RPMI7951 (cell line): ENCODE measurements around the gene AMPD2. TPM values are rescaled to one million over a fixed set of nuclear protein-coding genes. Genes with fewer than 3 reads are reported as not detected.
"Not testable (repeated sequence)": the region's sequence is repeated elsewhere in the genome, so short reads cannot be mapped to it uniquely, and the experiment has no call there.

ENCODE experiments used
- DNase-seq: peaks from one replicate; pipeline ENCODE4 v3.0.0-alpha.2; 2012; ENCODE audit warnings: low read depth
- total RNA-seq: library from RNA; depleted of rRNA; stranded (reverse); fragments of >200 nt; shearing (Covaris generic); gene quantifications from 2 replicates; pipeline ENCODE4 v1.2.3, GENCODE V29; 2014

Gene AMPD2
- total RNA-seq, 1 experiment from 2014 or later = 48.5 TPM

- no peak for DNase-seq
These were observed 32.8 kb downstream of the AMPD2 start for GRCh38 chr1:109652402-109652801.

- DNase-seq = no peak
These were observed 33.7 kb downstream of the AMPD2 start for GRCh38 chr1:109653306-109653705.

GRCh38 chr1:109654519-109654918 lies 34.9 kb downstream of the AMPD2 start:
- DNase-seq = no peak

GRCh38 chr1:109655615-109656519 lies 36.2 kb downstream of the AMPD2 start, which contains the start of gene GSTM4:
Gene GSTM4 (plus strand): TSS chr1:109656099. CDS start chr1:109656390, 291 bp downstream.
- peak; percentile 83 for DNase-seq

- DNase-seq = no peak
These were observed 37.8 kb downstream of the AMPD2 start for GRCh38 chr1:109657395-109657794.

- no peak for DNase-seq
These were observed 38.3 kb downstream of the AMPD2 start for GRCh38 chr1:109657970-109658369.

- DNase-seq = no peak
These were observed 39.0 kb downstream of the AMPD2 start for GRCh38 chr1:109658533-109659042.

GRCh38 chr1:109659145-109659544 lies 39.5 kb downstream of the AMPD2 start:
- DNase-seq = no peak

- no peak for DNase-seq
These were observed 40.5 kb downstream of the AMPD2 start for GRCh38 chr1:109659997-109660690.

- DNase-seq = not testable (repeated sequence)
These were observed 41.0 kb downstream of the AMPD2 start for GRCh38 chr1:109660691-109661026.

GRCh38 chr1:109661391-109661790 lies 41.8 kb downstream of the AMPD2 start:
- DNase-seq = no peak

GRCh38 chr1:109664671-109665070 lies 45.0 kb downstream of the AMPD2 start:
- no peak for DNase-seq

- peak; percentile 89 for DNase-seq
These were observed 48.0 kb downstream of the AMPD2 start, which contains the start of gene GSTM2 for GRCh38 chr1:109667452-109668122. Gene GSTM2 (plus strand): TSS chr1:109668057. CDS start chr1:109668116, 59 bp downstream.

GRCh38 chr1:109668123-109668775 lies 48.6 kb downstream of the AMPD2 start:
- no peak for DNase-seq

- no peak for DNase-seq
These were observed 49.8 kb downstream of the AMPD2 start for GRCh38 chr1:109669246-109669948.

GRCh38 chr1:109669949-109670302 lies 50.3 kb downstream of the AMPD2 start:
- not testable (repeated sequence) for DNase-seq

- no peak for DNase-seq
These were observed 51.4 kb downstream of the AMPD2 start for GRCh38 chr1:109671067-109671466.

GRCh38 chr1:109673861-109674260 lies 54.2 kb downstream of the AMPD2 start:
- DNase-seq = not testable (repeated sequence)

GRCh38 chr1:109676683-109677381 lies 57.2 kb downstream of the AMPD2 start:
- DNase-seq = not testable (repeated sequence)

GRCh38 chr1:109677459-109677858 lies 57.8 kb downstream of the AMPD2 start:
- no peak for DNase-seq
